Stomach (tissue), 9 donors: ENCODE results near the gene SDCCAG8. TPM values are rescaled to one million over a fixed set of nuclear protein-coding genes. Genes with fewer than 3 reads are reported as not detected.

Source experiments
- DNase-seq, 2 donors: peaks; one replicate each; pipeline versions ENCODE4 v3.0.0 to v3.0.0-alpha.2; 2013 to 2019
- H3K27ac ChIP-seq, 5 donors: fragments of 200-600 bp in 4 of 5; sonication (generic) in 4 of 5; one replicate each; pipeline ENCODE4 v1.5.1; 2013 to 2019; ENCODE audit warnings: mild to moderate bottlenecking in 1 of 5, moderate library complexity in 1 of 5
- H3K27me3 ChIP-seq, 3 donors: fragments of 200-600 bp; sonication (generic); one replicate each; pipeline ENCODE4 v1.5.1; 2017 to 2019; ENCODE audit warnings: mixed run types in 1 of 3
- H3K36me3 ChIP-seq, 4 donors: fragments of 200-600 bp; sonication (generic); 1 replicate in 3 of 4; 2 replicates in 1 of 4; pipeline ENCODE4 v1.5.1; 2016 to 2019
- H3K4me1 ChIP-seq, 4 donors: fragments of 200-600 bp; sonication (generic); one replicate each; pipeline ENCODE4 v1.5.1; 2016 to 2019
- H3K4me3 ChIP-seq, 4 donors: fragments of 200-600 bp; sonication (generic) in 3 of 4; one replicate each; pipeline ENCODE4 v1.5.1; 2016 to 2019; ENCODE audit warnings: mild to moderate bottlenecking in 1 of 4
- H3K9me3 ChIP-seq, 4 donors: fragments of 200-600 bp; sonication (generic); one replicate each; pipeline ENCODE4 v1.5.1; 2016 to 2019
- CTCF ChIP-seq, 7 experiments: fragments of 450-650 bp in 4 of 7; fragments of 200-600 bp in 3 of 7; sonication (generic) in 3 of 7; IDR thresholded peaks; one replicate each; pipeline ENCODE4 v1.5.1; 2016 to 2019; ENCODE audit warnings: antibody characterized with exemption in 7 of 7, control low read depth in 2 of 7, mild to moderate bottlenecking in 1 of 7
- EP300 ChIP-seq: sonication (generic); formaldehyde crosslinking; IDR thresholded peaks from one replicate; pipeline ENCODE4 v1.6.1; 2017; ENCODE audit warnings: antibody characterized with exemption
- POLR2A ChIP-seq, 4 donors: fragments of 450-650 bp; IDR thresholded peaks; one replicate each; pipeline ENCODE4 v1.6.1; 2016; ENCODE audit warnings: antibody characterized with exemption in 4 of 4, control low read depth in 2 of 4, mild to moderate bottlenecking in 1 of 4, moderate library complexity in 1 of 4
- POLR2AphosphoS5 ChIP-seq, 3 donors: sonication (generic); formaldehyde crosslinking; IDR thresholded peaks; one replicate each; pipeline ENCODE4 v1.6.1; 2016; ENCODE audit warnings: antibody characterized with exemption in 3 of 3
- WGBS, 5 donors: extraction: QIAGEN DNeasy Blood & Tissue Kit in 3 of 5; methylation state at CpG; one replicate each; pipeline versions ENCODE4 v1.1.5 to v1.1.7; 2013 to 2018; 5-methylcytosine and 5-hydroxymethylcytosine counted together
- intact Hi-C: fragments of 100-400 bp; cut with DNase I; formaldehyde crosslinking; loops from one replicate; pipeline ENCODE4 v1.15.1; 2023; ENCODE audit warnings: low total_unique reads
- polyA plus RNA-seq, 3 donors: library from polyadenylated mRNA; stranded (reverse); fragments of 200-250 nt; gene quantifications; one replicate each; pipeline ENCODE4 v1.2.3, GENCODE V29; 2013
- total RNA-seq, 5 donors: library from RNA; depleted of rRNA; stranded (reverse); fragments of >200 nt; gene quantifications; one replicate each; pipeline versions ENCODE4 v1.1.0 to v1.2.3, GENCODE V29; 2014 to 2016
- donor health status: healthy with polysubstance abuse.
- donor health status: Bipolar disorder and iron deficiency.
- donor health status: healthy.

The SDCCAG8 gene
- total and polyA plus RNA-seq, 8 donors = 16.3 to 184 (median 24.5) TPM

GRCh38 chr1:243523766-243524165, 267.9 kb downstream of the SDCCAG8 start:
- no peak overlapping the region for H3K4me3 ChIP-seq
- 89 to 94% (median 89%) methylated on average over 5 of the region's 5 CpGs for WGBS, 5 donors
- no peaks in the 10 kb centered on the region for H3K27me3 ChIP-seq
- H3K27ac ChIP-seq = no peak overlapping the region
- DNase-seq = no peak
- TF ChIP-seq POLR2A (IDR thresholded peaks at IDR 0.05) = no peak
- TF ChIP-seq POLR2AphosphoS5 (IDR thresholded peaks at IDR 0.05) = no peak
- no peak for TF ChIP-seq CTCF (IDR thresholded peaks at IDR 0.05)
- no peak for TF ChIP-seq EP300
- peaks cover 0 to 8% (median 3%) of the 10 kb centered on the region in 4 donors for H3K36me3 ChIP-seq
- intact Hi-C loops = no loop called here
- H3K4me1 ChIP-seq = peaks cover 0 to 6% (median 2%) of the 10 kb centered on the region in 4 donors
- no peaks in the 10 kb centered on the region for H3K9me3 ChIP-seq

GRCh38 chr1:243525085-243525487, 269.2 kb downstream of the SDCCAG8 start:
- WGBS, 5 donors = 64 to 78% (median 73%) methylated on average over 2 of the region's 2 CpGs
- TF ChIP-seq CTCF (IDR thresholded peaks at IDR 0.05) (no peak), POLR2AphosphoS5 (IDR thresholded peaks at IDR 0.05) (no peak), EP300 (no peak), POLR2A (IDR thresholded peaks at IDR 0.05) (no peak)
- Histone ChIP-seq H3K27me3 (no peaks in the 10 kb centered on the region), H3K4me1 (peaks cover 0 to 6% (median 2%) of the 10 kb centered on the region in 4 donors), H3K4me3 (no peak overlapping the region), H3K27ac (no peak overlapping the region), H3K36me3 (peaks cover 0 to 8% (median 3%) of the 10 kb centered on the region in 4 donors), H3K9me3 (no peaks in the 10 kb centered on the region)
- intact Hi-C loops = no loop called here
- DNase-seq = no peak

- Histone ChIP-seq H3K4me3 (no peak overlapping the region), H3K9me3 (no peaks in the 10 kb centered on the region), H3K27ac (no peak overlapping the region), H3K27me3 (no peaks in the 10 kb centered on the region), H3K4me1 (peaks cover 0 to 6% (median 2%) of the 10 kb centered on the region in 4 donors), H3K36me3 (peaks cover 0 to 8% (median 3%) of the 10 kb centered on the region in 4 donors)
- no peak for TF ChIP-seq EP300
- TF ChIP-seq POLR2AphosphoS5 (IDR thresholded peaks at IDR 0.05) = no peak
- no peak for TF ChIP-seq CTCF (IDR thresholded peaks at IDR 0.05)
- no peak for TF ChIP-seq POLR2A (IDR thresholded peaks at IDR 0.05)
- intact Hi-C loops = no loop called here
- WGBS, 5 donors = 93 to 98% (median 94%) methylated on average over 7 of the region's 7 CpGs
- DNase-seq = no peak
Observed at GRCh38 chr1:243526180-243526579, 270.3 kb downstream of the SDCCAG8 start.

GRCh38 chr1:243528459-243529121, 272.7 kb downstream of the SDCCAG8 start:
- H3K27me3 ChIP-seq = no peaks in the 10 kb centered on the region
- H3K4me1 ChIP-seq = peaks cover 0 to 6% (median 2%) of the 10 kb centered on the region in 4 donors
- no peak overlapping the region for H3K4me3 ChIP-seq
- intact Hi-C loops = no loop called here
- no peak for DNase-seq
- no peak overlapping the region for H3K27ac ChIP-seq
- H3K36me3 ChIP-seq = peaks cover 0 to 8% (median 3%) of the 10 kb centered on the region in 4 donors
- TF ChIP-seq CTCF (IDR thresholded peaks at IDR 0.05) (no peak), POLR2A (IDR thresholded peaks at IDR 0.05) (no peak), EP300 (no peak), POLR2AphosphoS5 (IDR thresholded peaks at IDR 0.05) (no peak)
- WGBS, 5 donors = 96 to 100% (median 100%) methylated on average over 2 of the region's 2 CpGs
- no peaks in the 10 kb centered on the region for H3K9me3 ChIP-seq
